ENCODE measurements around the gene MYO3B.
A peak's percentile ranks its signal among the peaks of the same experiment; 100 is the strongest.
"Not testable (repeated sequence)": the region's sequence is repeated elsewhere in the genome, so short reads cannot be mapped to it uniquely, and the experiment has no call there.

The MYO3B gene

DNA sequence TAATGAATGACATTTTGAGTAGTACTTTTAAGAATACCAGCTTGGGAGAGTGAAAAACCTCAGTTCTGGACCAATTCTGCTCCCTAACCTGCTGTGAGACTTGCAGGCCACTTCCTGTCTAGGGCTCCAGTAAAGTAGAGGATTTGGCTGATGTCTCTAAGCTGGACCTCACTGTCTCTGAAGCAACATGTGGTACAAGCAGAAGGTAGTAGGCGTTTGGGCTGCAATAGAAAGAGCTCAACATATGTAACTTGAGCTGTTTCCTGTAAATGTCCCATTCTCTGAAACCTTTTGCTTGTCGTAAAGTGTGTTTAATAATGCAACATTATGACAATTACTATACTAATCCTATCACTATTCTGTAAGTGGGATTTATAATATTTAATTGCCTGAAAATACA lies 213.1 kb downstream of the MYO3B start:
- no peak overlapping the region for H3K4me3 ChIP-seq (ENCODE audit: low read depth, low read length)
- DNase-seq (ENCODE audit: low read depth): no peak

DNA sequence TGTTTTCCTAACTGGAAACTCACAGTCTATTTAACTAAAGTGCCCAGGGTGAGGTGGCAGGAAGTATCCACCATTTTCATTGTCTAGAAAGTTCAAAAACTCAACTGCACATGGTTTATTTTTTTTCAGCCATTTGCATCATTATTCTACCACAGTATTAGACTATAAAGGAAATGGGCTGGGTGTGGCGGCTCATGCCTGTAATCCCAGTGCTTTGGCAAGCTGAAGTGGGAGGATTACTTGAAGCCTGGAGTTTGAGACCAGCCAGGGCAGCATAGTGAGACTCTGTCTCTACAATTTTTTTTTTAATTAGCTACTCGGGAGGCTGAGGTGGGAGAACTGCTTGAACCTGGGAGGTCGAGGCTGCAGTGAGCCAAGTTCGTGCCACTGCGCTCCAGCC lies 213.8 kb downstream of the MYO3B start:
- no peak for DNase-seq (ENCODE audit: low read depth)
- no peak overlapping the region for H3K4me3 ChIP-seq (ENCODE audit: low read depth, low read length)

DNA sequence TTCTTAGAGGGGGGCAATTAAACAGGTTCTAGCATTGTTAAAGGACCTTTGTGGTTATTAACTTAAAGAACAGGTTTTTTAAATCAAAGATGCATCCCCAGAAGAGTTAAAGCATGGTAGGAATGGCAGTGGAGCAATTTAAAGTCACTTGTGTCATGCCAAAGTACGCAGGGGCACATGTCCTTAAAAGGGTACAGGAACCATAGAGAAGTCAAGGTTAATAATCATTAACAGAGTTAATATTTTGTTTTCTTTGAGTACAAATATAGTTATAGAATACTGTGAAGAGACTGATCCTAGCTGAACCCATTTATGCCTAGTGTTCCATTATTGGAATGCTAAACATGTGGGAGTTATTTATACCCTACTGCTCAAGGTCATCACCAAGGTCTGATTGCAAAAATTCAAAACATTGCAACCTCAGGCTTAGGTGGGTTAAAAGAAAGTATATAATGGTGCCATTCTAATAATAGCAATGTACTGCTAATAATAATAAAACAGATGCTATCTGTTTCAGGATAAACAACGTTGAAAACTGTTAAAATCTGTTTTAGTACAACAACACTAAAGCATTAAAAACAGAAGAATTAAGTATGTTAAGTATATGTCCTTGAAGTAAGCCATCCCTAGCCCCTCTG lies 216.0 kb downstream of the MYO3B start:
- no peak overlapping the region for H3K4me3 ChIP-seq (ENCODE audit: low read depth, low read length)
- no peak for DNase-seq (ENCODE audit: low read depth)

GRCh38 chr2:170394641-170395387 lies 216.9 kb downstream of the MYO3B start:
- DNase-seq (ENCODE audit: low read depth): no peak
- no peak overlapping the region for H3K4me3 ChIP-seq (ENCODE audit: low read depth, low read length)

DNA sequence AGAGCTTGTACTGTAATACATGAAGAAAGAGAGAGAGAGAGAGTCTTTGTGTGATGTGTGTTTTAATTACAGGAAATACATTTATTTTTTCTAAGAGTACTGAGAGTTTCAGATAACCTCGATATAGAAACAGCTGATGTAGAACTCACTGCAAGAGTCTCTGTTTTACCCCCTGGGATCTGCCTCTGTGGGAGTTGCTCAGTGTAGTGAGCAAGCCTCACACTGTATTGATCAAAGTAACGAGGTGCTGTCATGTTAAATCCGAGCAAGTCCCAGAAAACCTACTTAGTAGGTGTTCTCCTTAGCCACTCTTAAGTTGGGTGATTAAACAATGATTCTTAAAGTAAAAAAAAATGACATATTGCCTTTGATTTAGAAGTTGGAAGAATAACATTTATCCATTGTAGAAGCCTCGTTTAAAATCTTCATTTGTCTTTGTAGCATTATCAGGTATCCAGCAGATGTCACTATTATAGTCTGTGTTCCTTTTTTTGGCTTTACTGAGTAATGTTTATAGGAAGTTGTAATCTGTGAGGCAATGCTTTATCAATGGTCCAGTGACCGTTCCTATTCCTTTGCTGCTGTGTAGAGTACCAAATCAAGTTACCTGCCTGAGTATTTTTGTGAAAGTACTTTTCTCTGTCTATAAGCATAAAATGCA lies 219.0 kb downstream of the MYO3B start:
- DNase-seq (ENCODE audit: low read depth): no peak
- H3K4me3 ChIP-seq (ENCODE audit: low read depth, low read length): no peak overlapping the region

DNA sequence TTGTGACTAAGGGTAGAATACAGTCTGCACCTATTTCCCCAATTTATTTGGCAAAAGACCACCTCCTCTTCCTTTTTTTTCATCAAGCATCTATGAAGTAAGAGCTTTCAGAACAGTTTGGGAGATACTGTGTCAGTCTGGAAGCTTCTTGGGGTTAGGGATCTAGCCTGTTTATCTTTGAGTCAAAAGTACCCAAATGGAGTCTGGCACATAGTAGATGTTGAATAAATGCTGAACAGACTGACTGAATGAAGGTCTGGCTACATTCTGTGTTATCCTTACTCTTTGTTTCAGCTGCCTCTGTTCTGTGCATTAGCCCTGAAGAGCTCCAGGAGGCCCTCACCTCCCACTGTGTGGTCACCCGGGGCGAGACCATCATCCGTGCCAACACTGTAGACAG lies 223.2 kb downstream of the MYO3B start:
- no peak overlapping the region for H3K4me3 ChIP-seq (ENCODE audit: low read depth, low read length)
- no peak for DNase-seq (ENCODE audit: low read depth)

- no peak overlapping the region for H3K4me3 ChIP-seq (ENCODE audit: low read depth, low read length)
- DNase-seq (ENCODE audit: low read depth): no peak
Observed at GRCh38 chr2:170404846-170405245, 226.9 kb downstream of the MYO3B start.

GRCh38 chr2:170405326-170405725 lies 227.4 kb downstream of the MYO3B start:
- H3K4me3 ChIP-seq (ENCODE audit: low read depth, low read length): no peak overlapping the region
- DNase-seq (ENCODE audit: low read depth): no peak

GRCh38 chr2:170408461-170409163 lies 230.7 kb downstream of the MYO3B start:
- no peak overlapping the region for H3K4me3 ChIP-seq (ENCODE audit: low read depth, low read length)
- DNase-seq (ENCODE audit: low read depth): no peak

GRCh38 chr2:170409164-170409535 lies 231.2 kb downstream of the MYO3B start:
- H3K4me3 ChIP-seq (ENCODE audit: low read depth, low read length): no peak overlapping the region
- DNase-seq (ENCODE audit: low read depth): peak; percentile 14

DNA sequence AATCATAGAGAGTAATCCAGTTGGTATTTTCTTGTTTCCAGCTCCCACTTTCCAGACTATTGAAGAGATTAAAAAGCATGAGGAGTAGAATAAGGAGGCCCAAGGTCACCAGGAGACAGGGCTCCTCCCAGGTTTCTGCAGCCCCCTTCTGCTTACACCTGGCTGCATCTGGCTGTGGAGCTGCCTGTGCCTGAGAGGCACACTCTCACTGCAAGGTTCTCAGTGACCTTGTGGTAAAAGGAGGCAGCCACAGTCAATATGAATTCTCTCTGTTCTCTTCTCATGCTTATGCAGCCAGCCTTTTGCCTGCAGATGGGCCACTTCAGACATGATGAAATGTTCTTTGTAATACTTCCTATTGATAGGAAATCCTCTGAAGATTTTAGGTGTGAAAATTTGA lies 233.7 kb downstream of the MYO3B start:
- H3K4me3 ChIP-seq (ENCODE audit: low read depth, low read length): no peak overlapping the region
- DNase-seq (ENCODE audit: low read depth): no peak

GRCh38 chr2:170420961-170421687 lies 243.2 kb downstream of the MYO3B start:
- no peak for DNase-seq (ENCODE audit: low read depth)
- no peak overlapping the region for H3K4me3 ChIP-seq (ENCODE audit: low read depth, low read length)

DNA sequence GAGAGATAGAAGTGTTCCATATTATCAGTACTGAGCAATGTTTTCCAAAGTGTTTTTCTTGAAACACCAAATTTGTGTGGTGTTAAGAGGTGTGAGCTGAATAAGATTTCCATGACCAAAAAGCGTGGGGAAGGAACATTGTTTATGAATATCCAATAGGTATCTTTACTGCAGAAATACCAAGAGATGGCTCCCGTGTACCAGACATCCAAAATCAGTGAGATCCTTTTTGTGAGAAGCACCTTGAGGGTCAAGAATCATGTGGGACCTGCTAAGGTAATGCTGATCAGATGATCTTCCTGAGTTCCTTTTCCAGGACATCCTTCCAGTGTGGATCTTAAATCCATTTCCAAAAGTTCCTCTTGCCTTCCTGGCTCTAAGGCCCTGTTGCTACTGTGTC lies 246.0 kb downstream of the MYO3B start:
- no peak for DNase-seq (ENCODE audit: low read depth)

DNA sequence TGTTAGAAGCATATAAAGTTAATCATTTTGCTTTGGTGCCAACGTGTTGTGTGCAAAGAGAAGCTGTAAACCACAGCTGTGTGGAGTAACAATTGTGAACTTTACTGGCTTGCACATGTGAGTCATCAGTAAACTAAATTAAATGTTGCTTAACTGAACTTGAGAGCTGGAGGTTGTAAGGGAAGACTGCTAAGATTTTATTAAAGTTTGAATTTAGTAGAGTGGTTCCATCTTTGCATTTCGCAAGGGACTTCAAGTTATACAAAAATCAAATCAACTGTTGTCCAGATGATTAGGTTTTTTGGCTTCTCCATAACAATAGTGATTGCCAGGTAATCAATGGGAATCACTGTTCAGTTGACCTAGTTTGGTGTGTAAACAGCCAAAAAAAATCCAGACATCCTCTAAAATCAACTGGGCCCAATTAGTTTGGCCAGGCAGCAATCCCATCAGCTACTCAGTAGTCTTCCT lies 247.4 kb downstream of the MYO3B start:
- peak; percentile 41 for DNase-seq (ENCODE audit: low read depth)
- no peak overlapping the region for H3K4me3 ChIP-seq (ENCODE audit: low read depth, low read length)

More for the DNA sequence above, 246.0 kb downstream of the MYO3B start:
- H3K4me3 ChIP-seq (ENCODE audit: low read depth, low read length): no peak overlapping the region

- no peak overlapping the region for H3K4me3 ChIP-seq (ENCODE audit: low read depth, low read length)
Observed at GRCh38 chr2:170428868-170429267, 250.9 kb downstream of the MYO3B start.

DNA sequence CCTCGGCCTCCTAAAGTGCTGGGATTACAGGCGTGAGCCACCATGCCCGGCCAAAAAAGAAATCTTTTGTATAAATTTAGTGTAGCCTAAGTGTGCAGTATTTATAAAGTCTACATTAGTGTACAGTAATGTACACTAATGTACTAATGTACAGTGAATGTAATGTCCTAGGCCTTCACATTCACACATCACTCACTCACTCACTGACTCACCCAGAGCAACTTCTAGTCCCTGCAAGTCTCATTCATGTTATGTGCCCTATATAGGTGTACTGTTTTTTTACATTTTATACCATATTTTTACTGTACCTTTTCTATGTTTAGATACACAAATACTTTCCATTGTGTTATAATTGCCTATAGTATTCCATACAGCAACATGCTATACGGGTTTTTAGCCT lies 254.9 kb downstream of the MYO3B start:
- H3K4me3 ChIP-seq (ENCODE audit: low read depth, low read length): no peak overlapping the region
- DNase-seq (ENCODE audit: low read depth): no peak

More at GRCh38 chr2:170428868-170429267, 250.9 kb downstream of the MYO3B start:
- DNase-seq (ENCODE audit: low read depth): no peak

DNA sequence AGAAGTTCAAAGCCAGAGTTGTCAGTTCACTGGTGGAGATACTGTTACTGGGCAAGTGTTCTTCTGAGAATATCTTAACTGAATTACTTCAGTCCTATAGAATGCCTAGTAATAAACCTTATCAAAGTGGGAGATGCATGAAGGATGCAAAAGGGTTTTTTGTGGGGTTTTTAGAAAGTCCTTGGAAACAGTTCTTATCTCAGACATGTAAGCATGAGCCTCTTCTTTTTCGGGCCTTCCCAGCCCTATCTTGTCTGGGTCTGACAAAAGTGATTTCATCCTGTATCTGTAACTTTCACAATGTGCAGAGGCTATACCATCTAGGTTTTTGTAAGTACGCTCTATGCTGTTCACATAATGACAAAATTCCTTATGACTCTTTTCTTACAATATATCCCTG lies 255.5 kb downstream of the MYO3B start:
- no peak overlapping the region for H3K4me3 ChIP-seq (ENCODE audit: low read depth, low read length)
- DNase-seq (ENCODE audit: low read depth): no peak

GRCh38 chr2:170434396-170434795 lies 256.4 kb downstream of the MYO3B start:
- not testable (repeated sequence) for H3K4me3 ChIP-seq (ENCODE audit: low read depth, low read length); DNase-seq (ENCODE audit: low read depth)

- no peak overlapping the region for H3K4me3 ChIP-seq (ENCODE audit: low read depth, low read length)
- no peak for DNase-seq (ENCODE audit: low read depth)
Observed at GRCh38 chr2:170434900-170435621, 257.1 kb downstream of the MYO3B start.
